Measurements from ENCODE around the gene LCLAT1. TPM values are rescaled to one million over a fixed set of nuclear protein-coding genes. Genes with fewer than 3 reads are reported as not detected.

Gene LCLAT1
- total and polyA plus RNA-seq, 4 donors: 2.4 to 14.6 (median 10.7) TPM

GRCh38 chr2:30459140-30459539 is 12.1 kb downstream of the LCLAT1 start:
- WGBS: 50% methylated on average over 2 of the region's 2 CpGs
- H3K36me3 ChIP-seq (ENCODE audit: control insufficient read depth in 4 of 4, insufficient read depth in 3 of 4, low read depth in 1 of 4, low read length in 3 of 4): no peaks in the 10 kb centered on the region

DNA sequence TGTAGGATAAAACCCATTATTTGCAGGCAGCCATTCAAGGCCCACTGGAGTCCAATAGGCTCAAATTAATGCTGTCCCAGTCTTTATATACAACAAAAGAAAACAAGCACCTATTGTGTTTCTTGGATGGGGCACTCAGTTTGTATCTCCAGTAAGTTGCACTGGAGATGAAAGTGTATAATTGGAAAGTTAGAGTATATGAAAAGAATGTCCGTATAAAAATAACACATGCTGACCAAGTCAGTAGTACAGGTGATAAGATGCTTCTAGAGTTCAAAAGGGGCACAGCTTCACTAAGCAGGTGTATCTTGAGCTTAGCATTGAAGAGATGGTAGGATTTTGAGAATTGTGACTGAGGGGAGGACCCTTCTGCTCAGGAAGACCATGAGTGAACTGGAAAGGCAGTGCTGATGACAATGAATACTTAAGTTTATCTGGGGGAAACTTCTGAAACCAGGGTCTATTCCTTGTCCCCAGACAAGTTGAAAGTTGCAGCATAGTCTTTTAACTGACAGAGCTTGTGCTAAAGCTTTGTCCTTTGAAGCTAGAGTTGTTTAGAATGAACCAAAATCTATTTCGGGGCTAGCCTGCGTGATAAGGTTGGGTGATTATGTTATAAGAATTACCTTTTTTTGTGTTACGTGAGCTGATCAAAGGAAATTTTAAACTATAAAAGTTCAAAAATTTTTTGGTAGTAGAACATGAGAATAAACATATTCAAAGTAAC is 15.2 kb downstream of the LCLAT1 start:
- Histone ChIP-seq H3K9me3 (ENCODE audit: control insufficient read depth in 4 of 4, low read length in 3 of 4) (no peaks in the 10 kb centered on the region), H3K27ac (ENCODE audit: low read depth in 1 of 2, low read length in 2 of 2) (no peak overlapping the region), H3K9ac (ENCODE audit: low read depth in 1 of 2, low read length in 2 of 2) (no peak overlapping the region), H3K27me3 (ENCODE audit: control insufficient read depth in 4 of 4, insufficient read depth in 4 of 4, low read length in 3 of 4) (no peaks in the 10 kb centered on the region), H3K4me1 (ENCODE audit: control insufficient read depth in 4 of 4, insufficient read depth in 4 of 4, low read length in 3 of 4) (peaks cover 0 to 13% (median 3%) of the 10 kb centered on the region in 4 donors), H3K4me3 (ENCODE audit: low read depth in 1 of 3, low read length in 3 of 3) (no peak overlapping the region), H3K36me3 (ENCODE audit: control insufficient read depth in 4 of 4, insufficient read depth in 3 of 4, low read depth in 1 of 4, low read length in 3 of 4) (no peaks in the 10 kb centered on the region)
- no peak for DNase-seq (ENCODE audit: low spot score)
- 98% methylated on average over 4 of the region's 4 CpGs for whole genome bisulfite sequencing
- TF ChIP-seq NR2F2 (IDR thresholded peaks at IDR 0.05) (no peak), HNF4A (conservative IDR thresholded peaks at IDR 0.05) (no peak), ATF3 (IDR thresholded peaks at IDR 0.05) (no peak), FOXA1 (IDR thresholded peaks at IDR 0.05) (no peak), RAD21 (IDR thresholded peaks at IDR 0.05) (no peak), GABPA (IDR thresholded peaks at IDR 0.05 in 1 of 2, conservative IDR thresholded peaks at IDR 0.05 in 1 of 2) (no peak), MAX (IDR thresholded peaks at IDR 0.05) (no peak), HNF4G (IDR thresholded peaks at IDR 0.05) (no peak)
- TF ChIP-seq, protein P1, sequence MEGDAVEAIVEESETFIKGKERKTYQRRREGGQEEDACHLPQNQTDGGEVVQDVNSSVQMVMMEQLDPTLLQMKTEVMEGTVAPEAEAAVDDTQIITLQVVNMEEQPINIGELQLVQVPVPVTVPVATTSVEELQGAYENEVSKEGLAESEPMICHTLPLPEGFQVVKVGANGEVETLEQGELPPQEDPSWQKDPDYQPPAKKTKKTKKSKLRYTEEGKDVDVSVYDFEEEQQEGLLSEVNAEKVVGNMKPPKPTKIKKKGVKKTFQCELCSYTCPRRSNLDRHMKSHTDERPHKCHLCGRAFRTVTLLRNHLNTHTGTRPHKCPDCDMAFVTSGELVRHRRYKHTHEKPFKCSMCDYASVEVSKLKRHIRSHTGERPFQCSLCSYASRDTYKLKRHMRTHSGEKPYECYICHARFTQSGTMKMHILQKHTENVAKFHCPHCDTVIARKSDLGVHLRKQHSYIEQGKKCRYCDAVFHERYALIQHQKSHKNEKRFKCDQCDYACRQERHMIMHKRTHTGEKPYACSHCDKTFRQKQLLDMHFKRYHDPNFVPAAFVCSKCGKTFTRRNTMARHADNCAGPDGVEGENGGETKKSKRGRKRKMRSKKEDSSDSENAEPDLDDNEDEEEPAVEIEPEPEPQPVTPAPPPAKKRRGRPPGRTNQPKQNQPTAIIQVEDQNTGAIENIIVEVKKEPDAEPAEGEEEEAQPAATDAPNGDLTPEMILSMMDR (IDR thresholded peaks at IDR 0.05; ENCODE audit: low read depth, low read length, missing input control): no peak
- TF ChIP-seq, protein P2, sequence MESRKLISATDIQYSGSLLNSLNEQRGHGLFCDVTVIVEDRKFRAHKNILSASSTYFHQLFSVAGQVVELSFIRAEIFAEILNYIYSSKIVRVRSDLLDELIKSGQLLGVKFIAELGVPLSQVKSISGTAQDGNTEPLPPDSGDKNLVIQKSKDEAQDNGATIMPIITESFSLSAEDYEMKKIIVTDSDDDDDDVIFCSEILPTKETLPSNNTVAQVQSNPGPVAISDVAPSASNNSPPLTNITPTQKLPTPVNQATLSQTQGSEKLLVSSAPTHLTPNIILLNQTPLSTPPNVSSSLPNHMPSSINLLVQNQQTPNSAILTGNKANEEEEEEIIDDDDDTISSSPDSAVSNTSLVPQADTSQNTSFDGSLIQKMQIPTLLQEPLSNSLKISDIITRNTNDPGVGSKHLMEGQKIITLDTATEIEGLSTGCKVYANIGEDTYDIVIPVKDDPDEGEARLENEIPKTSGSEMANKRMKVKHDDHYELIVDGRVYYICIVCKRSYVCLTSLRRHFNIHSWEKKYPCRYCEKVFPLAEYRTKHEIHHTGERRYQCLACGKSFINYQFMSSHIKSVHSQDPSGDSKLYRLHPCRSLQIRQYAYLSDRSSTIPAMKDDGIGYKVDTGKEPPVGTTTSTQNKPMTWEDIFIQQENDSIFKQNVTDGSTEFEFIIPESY (IDR thresholded peaks at IDR 0.05): no peak

More at GRCh38 chr2:30459140-30459539, 12.1 kb downstream of the LCLAT1 start:
- no peak overlapping the region for H3K4me3 ChIP-seq (ENCODE audit: low read depth in 1 of 3, low read length in 3 of 3)
- H3K27me3 ChIP-seq (ENCODE audit: control insufficient read depth in 4 of 4, insufficient read depth in 4 of 4, low read length in 3 of 4): no peaks in the 10 kb centered on the region
- H3K9ac ChIP-seq (ENCODE audit: low read depth in 1 of 2, low read length in 2 of 2): no peak overlapping the region
- peaks cover 0 to 7% (median under 1%) of the 10 kb centered on the region in 4 donors for H3K4me1 ChIP-seq (ENCODE audit: control insufficient read depth in 4 of 4, insufficient read depth in 4 of 4, low read length in 3 of 4)
- no peak overlapping the region for H3K27ac ChIP-seq (ENCODE audit: low read depth in 1 of 2, low read length in 2 of 2)
- TF ChIP-seq EGR1 (IDR thresholded peaks at IDR 0.05; ENCODE audit: low read depth in 2 of 2): no peak
- TF ChIP-seq FOXA1 (IDR thresholded peaks at IDR 0.05): no peak
- no peak for TF ChIP-seq JUND (IDR thresholded peaks at IDR 0.05)
- DNase-seq (ENCODE audit: low spot score): no peak
- no peaks in the 10 kb centered on the region for H3K9me3 ChIP-seq (ENCODE audit: control insufficient read depth in 4 of 4, low read length in 3 of 4)

DNA sequence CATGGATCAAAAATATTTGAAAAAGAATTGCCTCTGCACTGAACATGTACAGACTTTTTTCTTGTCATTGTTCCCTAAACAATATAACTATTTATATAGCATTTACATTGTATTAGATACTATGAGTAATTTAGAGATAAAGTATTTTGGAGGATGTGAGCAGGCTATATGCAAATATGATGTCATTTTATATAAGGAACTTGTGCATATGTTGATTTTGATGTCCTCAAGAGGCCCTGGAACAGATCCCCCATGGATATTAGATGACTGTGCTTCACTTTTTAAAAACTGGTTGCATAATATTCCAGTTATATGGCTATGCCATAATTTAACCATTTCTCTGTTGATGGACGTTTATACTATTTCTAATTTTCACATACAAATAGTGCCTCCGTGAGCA is 16.5 kb downstream of the LCLAT1 start:
- no peaks in the 10 kb centered on the region for H3K36me3 ChIP-seq (ENCODE audit: control insufficient read depth in 4 of 4, insufficient read depth in 3 of 4, low read depth in 1 of 4, low read length in 3 of 4)
- H3K27me3 ChIP-seq (ENCODE audit: control insufficient read depth in 4 of 4, insufficient read depth in 4 of 4, low read length in 3 of 4): no peaks in the 10 kb centered on the region
- H3K4me3 ChIP-seq (ENCODE audit: low read depth in 1 of 3, low read length in 3 of 3): no peak overlapping the region
- DNase-seq (ENCODE audit: low spot score): no peak
- peaks cover 0 to 13% (median 3%) of the 10 kb centered on the region in 4 donors for H3K4me1 ChIP-seq (ENCODE audit: control insufficient read depth in 4 of 4, insufficient read depth in 4 of 4, low read length in 3 of 4)
- H3K27ac ChIP-seq (ENCODE audit: low read depth in 1 of 2, low read length in 2 of 2): no peak overlapping the region
- H3K9ac ChIP-seq (ENCODE audit: low read depth in 1 of 2, low read length in 2 of 2): no peak overlapping the region
- no peaks in the 10 kb centered on the region for H3K9me3 ChIP-seq (ENCODE audit: control insufficient read depth in 4 of 4, low read length in 3 of 4)
- 48% methylated on average over 2 of the region's 2 CpGs for WGBS
- TF ChIP-seq GABPA (IDR thresholded peaks at IDR 0.05 in 1 of 2, conservative IDR thresholded peaks at IDR 0.05 in 1 of 2) (no peak), HNF4A (conservative IDR thresholded peaks at IDR 0.05) (no peak), ATF3 (IDR thresholded peaks at IDR 0.05) (no peak), SP1 (IDR thresholded peaks at IDR 0.05) (no peak), NR2F2 (IDR thresholded peaks at IDR 0.05) (no peak), RXRA (IDR thresholded peaks at IDR 0.05) (no peak), FOXA2 (IDR thresholded peaks at IDR 0.05) (no peak)
- TF ChIP-seq, protein P1 (IDR thresholded peaks at IDR 0.05; ENCODE audit: low read depth, low read length, missing input control): no peak
- TF ChIP-seq, protein P3, sequence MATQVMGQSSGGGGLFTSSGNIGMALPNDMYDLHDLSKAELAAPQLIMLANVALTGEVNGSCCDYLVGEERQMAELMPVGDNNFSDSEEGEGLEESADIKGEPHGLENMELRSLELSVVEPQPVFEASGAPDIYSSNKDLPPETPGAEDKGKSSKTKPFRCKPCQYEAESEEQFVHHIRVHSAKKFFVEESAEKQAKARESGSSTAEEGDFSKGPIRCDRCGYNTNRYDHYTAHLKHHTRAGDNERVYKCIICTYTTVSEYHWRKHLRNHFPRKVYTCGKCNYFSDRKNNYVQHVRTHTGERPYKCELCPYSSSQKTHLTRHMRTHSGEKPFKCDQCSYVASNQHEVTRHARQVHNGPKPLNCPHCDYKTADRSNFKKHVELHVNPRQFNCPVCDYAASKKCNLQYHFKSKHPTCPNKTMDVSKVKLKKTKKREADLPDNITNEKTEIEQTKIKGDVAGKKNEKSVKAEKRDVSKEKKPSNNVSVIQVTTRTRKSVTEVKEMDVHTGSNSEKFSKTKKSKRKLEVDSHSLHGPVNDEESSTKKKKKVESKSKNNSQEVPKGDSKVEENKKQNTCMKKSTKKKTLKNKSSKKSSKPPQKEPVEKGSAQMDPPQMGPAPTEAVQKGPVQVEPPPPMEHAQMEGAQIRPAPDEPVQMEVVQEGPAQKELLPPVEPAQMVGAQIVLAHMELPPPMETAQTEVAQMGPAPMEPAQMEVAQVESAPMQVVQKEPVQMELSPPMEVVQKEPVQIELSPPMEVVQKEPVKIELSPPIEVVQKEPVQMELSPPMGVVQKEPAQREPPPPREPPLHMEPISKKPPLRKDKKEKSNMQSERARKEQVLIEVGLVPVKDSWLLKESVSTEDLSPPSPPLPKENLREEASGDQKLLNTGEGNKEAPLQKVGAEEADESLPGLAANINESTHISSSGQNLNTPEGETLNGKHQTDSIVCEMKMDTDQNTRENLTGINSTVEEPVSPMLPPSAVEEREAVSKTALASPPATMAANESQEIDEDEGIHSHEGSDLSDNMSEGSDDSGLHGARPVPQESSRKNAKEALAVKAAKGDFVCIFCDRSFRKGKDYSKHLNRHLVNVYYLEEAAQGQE (IDR thresholded peaks at IDR 0.05): no peak
